WTC11 (cell line): Measurements from ENCODE around the gene CAB39L. TPM values are rescaled to one million over a fixed set of nuclear protein-coding genes. Genes with fewer than 3 reads are reported as not detected.

ENCODE experiments used
- ATAC-seq: fragments of 200-7000 bp; cut with Tn5 transposase; 2 replicates; pipeline ENCODE4 v1.10.0; 2021; ENCODE audit warnings: mild to moderate bottlenecking, moderate library complexity
- CTCF ChIA-PET: fragments of 300-600 bp; sonication (Branson Sonifier 250); formaldehyde crosslinking; loops from one replicate; lab custom pipeline; 2021; ENCODE audit warnings: antibody characterized with exemption; lab: Charles Lee
- POLR2A ChIA-PET: fragments of 350-600 bp; sonication (Branson Sonifier 250); formaldehyde crosslinking; loops from one replicate; lab custom pipeline; 2021; ENCODE audit warnings: antibody characterized with exemption; lab: Charles Lee
- DNase-seq: peaks from one replicate; pipeline ENCODE4 v3.0.0; 2021; ENCODE audit warnings: low spot score
- H3K27ac Mint-ChIP-seq: 2 replicates; pipeline ENCODE4 v1.8.0; 2021; ENCODE audit warnings: mixed read lengths
- H3K27me3 Mint-ChIP-seq: 2 replicates; pipeline ENCODE4 v1.8.0; 2021; ENCODE audit warnings: low read depth, mild to moderate bottlenecking, moderate library complexity, mixed read lengths
- H3K36me3 Mint-ChIP-seq: 2 replicates; pipeline ENCODE4 v1.8.0; 2021; ENCODE audit warnings: mixed read lengths
- H3K4me1 Mint-ChIP-seq: 2 replicates; pipeline ENCODE4 v1.8.0; 2022; ENCODE audit warnings: mixed read lengths
- H3K4me3 Mint-ChIP-seq: 2 replicates; pipeline ENCODE4 v1.8.0; 2021; ENCODE audit warnings: mild to moderate bottlenecking, moderate library complexity, mixed read lengths
- H3K9me3 Mint-ChIP-seq: 2 replicates; pipeline ENCODE4 v1.8.0; 2021; ENCODE audit warnings: mixed read lengths
- CREM ChIP-seq: sonication (generic); formaldehyde crosslinking; IDR thresholded peaks from 2 replicates; pipeline ENCODE4 v1.8.1; 2022; ENCODE audit warnings: mild to moderate bottlenecking, missing genetic modification reagents, moderate library complexity
- ESRRA ChIP-seq: sonication (generic); formaldehyde crosslinking; IDR thresholded peaks from 2 replicates; pipeline ENCODE4 v1.8.1; 2022; ENCODE audit warnings: mild to moderate bottlenecking, missing genetic modification reagents, borderline replicate concordance
- MXD4 ChIP-seq: fragments of 250-450 bp; sonication (Bioruptor Pico); IDR thresholded peaks from 2 replicates; pipeline ENCODE4 v1.8.0; 2021; ENCODE audit warnings: mild to moderate bottlenecking, moderate library complexity, borderline replicate concordance
- NR3C1 ChIP-seq: sonication (generic); formaldehyde crosslinking; conservative IDR thresholded peaks from 2 replicates; pipeline ENCODE4 v1.8.1; 2023; ENCODE audit warnings: low read depth, mild to moderate bottlenecking, missing genetic modification reagents
- OVOL2 ChIP-seq: fragments of 250-450 bp; sonication (Bioruptor Pico); IDR thresholded peaks from 2 replicates; pipeline ENCODE4 v1.9.0; 2021; ENCODE audit warnings: mild to moderate bottlenecking, borderline replicate concordance
- RELA ChIP-seq: sonication (generic); formaldehyde crosslinking; IDR thresholded peaks from 2 replicates; pipeline ENCODE4 v1.8.1; 2022; ENCODE audit warnings: missing genetic modification reagents, mild to moderate bottlenecking, borderline replicate concordance
- RORB ChIP-seq: fragments of 250-450 bp; sonication (Bioruptor Pico); IDR thresholded peaks from 2 replicates; pipeline ENCODE4 v1.9.0; 2021; ENCODE audit warnings: mild to moderate bottlenecking
- SP1 ChIP-seq: sonication (generic); formaldehyde crosslinking; conservative IDR thresholded peaks from 2 replicates; pipeline ENCODE4 v1.8.1; 2022; ENCODE audit warnings: missing genetic modification reagents
- TCF7 ChIP-seq: sonication (generic); formaldehyde crosslinking; IDR thresholded peaks from 2 replicates; pipeline ENCODE4 v1.8.0; 2022; ENCODE audit warnings: mild to moderate bottlenecking, low read depth, missing genetic modification reagents, moderate library complexity
- ZNF121 ChIP-seq: sonication (generic); formaldehyde crosslinking; IDR thresholded peaks from 2 replicates; pipeline ENCODE4 v1.8.0; 2023; ENCODE audit warnings: missing genetic modification reagents
- ZNF263 ChIP-seq: sonication (generic); formaldehyde crosslinking; IDR thresholded peaks from 2 replicates; pipeline ENCODE4 v1.8.1; 2022; ENCODE audit warnings: low read depth, mild to moderate bottlenecking, moderate library complexity, missing genetic modification reagents
- total RNA-seq: library from RNA; stranded (reverse); gene quantifications from 3 replicates; pipeline ENCODE4 v1.2.3, GENCODE V29; 2021
- TF ChIP-seq, protein P1 (sequence below): sonication (generic); formaldehyde crosslinking; IDR thresholded peaks from 2 replicates; pipeline ENCODE4 v1.8.1; 2023; ENCODE audit warnings: mild to moderate bottlenecking, missing genetic modification reagents
- TF ChIP-seq, protein P2 (sequence below): sonication (generic); formaldehyde crosslinking; IDR thresholded peaks from 2 replicates; pipeline ENCODE4 v1.8.0; 2023; ENCODE audit warnings: mild to moderate bottlenecking, missing genetic modification reagents
- TF ChIP-seq, protein P3 (sequence below): sonication (generic); formaldehyde crosslinking; IDR thresholded peaks from 2 replicates; pipeline ENCODE4 v1.8.1; 2022; ENCODE audit warnings: mild to moderate bottlenecking, moderate library complexity, missing genetic modification reagents
- TF ChIP-seq, protein P4 (sequence below): sonication (generic); formaldehyde crosslinking; IDR thresholded peaks from 2 replicates; pipeline ENCODE4 v1.8.0; 2022; ENCODE audit warnings: missing genetic modification reagents
- TF ChIP-seq, protein P5 (sequence below): sonication (generic); formaldehyde crosslinking; conservative IDR thresholded peaks from 2 replicates; pipeline ENCODE4 v1.8.1; 2023; ENCODE audit warnings: mild to moderate bottlenecking, low read depth, missing genetic modification reagents, moderate library complexity
- TF ChIP-seq, protein P6 (sequence below): fragments of 250-450 bp; sonication (Bioruptor Pico); IDR thresholded peaks from 2 replicates; pipeline ENCODE4 v1.8.0; 2021; ENCODE audit warnings: mild to moderate bottlenecking
- TF ChIP-seq, protein P7 (sequence below): sonication (generic); formaldehyde crosslinking; IDR thresholded peaks from 2 replicates; pipeline ENCODE4 v1.8.1; 2023; ENCODE audit warnings: mild to moderate bottlenecking, missing genetic modification reagents, moderate library complexity
- TF ChIP-seq, protein P8 (sequence below): sonication (generic); formaldehyde crosslinking; IDR thresholded peaks from 2 replicates; pipeline ENCODE4 v1.8.1; 2022; ENCODE audit warnings: missing genetic modification reagents, borderline replicate concordance

The CAB39L gene
- total RNA-seq, 1 experiment from 2014 or later = 3.3 TPM

DNA sequence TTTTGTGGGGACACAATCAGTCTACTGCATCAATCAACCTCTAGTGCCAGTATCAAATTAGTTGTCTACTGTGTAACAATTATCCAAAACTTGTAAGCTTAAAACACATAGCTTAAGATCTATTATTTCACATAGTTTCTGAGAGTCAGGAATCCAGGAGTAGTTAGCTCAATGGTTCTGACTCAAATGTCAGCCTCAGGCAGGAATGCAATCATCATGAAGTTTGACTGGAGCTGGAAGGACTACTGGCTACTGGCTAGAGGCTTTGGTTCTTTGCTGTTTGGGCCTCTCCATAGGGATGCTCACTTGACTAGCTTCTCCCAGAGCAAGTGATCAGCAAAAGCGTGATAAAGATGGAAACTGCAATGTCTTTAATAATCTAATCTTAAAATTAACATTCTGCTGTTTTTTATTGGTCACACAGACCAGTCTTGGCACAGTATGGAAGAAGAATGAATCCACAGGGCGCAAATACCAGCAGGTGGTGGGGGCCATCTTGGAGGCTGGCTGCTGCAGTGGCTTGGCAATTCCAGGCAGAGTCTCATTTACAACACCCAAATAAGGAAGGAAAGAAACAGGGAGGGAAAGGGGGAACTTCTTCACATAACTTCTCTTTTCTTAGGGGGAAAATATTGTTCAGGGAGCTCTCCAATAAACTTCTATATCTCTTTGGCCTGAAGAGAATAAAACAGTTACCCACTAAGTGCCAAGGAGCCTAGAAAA is 15.7 kb downstream of the CAB39L start:
- ChIA-PET POLR2A (no interaction called here), CTCF (interaction anchor here (0.6 to 1.4 kb wide), 2 partner anchors 16 to 84 kb away, joined by 3 to 4 read pairs; partner anchors contain the start of genes CAB39L and SETDB2)
- DNase-seq (no peak), ATAC-seq (no peak)
- Mint-ChIP-seq H3K4me1 (peaks cover 5% of the 10 kb centered on the region; the same call in 1 of the 2 replicates), H3K27me3 (no peaks in the 10 kb centered on the region), H3K36me3 (no peaks in the 10 kb centered on the region), H3K9me3 (no peaks in the 10 kb centered on the region), H3K27ac (no peak overlapping the region), H3K4me3 (no peak overlapping the region)
- TF ChIP-seq, protein P1, sequence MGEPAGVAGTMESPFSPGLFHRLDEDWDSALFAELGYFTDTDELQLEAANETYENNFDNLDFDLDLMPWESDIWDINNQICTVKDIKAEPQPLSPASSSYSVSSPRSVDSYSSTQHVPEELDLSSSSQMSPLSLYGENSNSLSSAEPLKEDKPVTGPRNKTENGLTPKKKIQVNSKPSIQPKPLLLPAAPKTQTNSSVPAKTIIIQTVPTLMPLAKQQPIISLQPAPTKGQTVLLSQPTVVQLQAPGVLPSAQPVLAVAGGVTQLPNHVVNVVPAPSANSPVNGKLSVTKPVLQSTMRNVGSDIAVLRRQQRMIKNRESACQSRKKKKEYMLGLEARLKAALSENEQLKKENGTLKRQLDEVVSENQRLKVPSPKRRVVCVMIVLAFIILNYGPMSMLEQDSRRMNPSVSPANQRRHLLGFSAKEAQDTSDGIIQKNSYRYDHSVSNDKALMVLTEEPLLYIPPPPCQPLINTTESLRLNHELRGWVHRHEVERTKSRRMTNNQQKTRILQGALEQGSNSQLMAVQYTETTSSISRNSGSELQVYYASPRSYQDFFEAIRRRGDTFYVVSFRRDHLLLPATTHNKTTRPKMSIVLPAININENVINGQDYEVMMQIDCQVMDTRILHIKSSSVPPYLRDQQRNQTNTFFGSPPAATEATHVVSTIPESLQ (CRISPR knock-in tag) = no peak
- TF ChIP-seq TCF7 (no peak), NR3C1 (CRISPR knock-in tag) (no peak), CREM (CRISPR knock-in tag) (no peak), ZNF121 (CRISPR knock-in tag) (no peak), SP1 (CRISPR knock-in tag) (no peak), ESRRA (CRISPR knock-in tag) (no peak), RORB (CRISPR knock-in tag) (no peak), RELA (CRISPR knock-in tag) (no peak), OVOL2 (CRISPR knock-in tag) (no peak), ZNF263 (CRISPR knock-in tag) (no peak), MXD4 (CRISPR knock-in tag) (no peak)
- TF ChIP-seq, protein P2, sequence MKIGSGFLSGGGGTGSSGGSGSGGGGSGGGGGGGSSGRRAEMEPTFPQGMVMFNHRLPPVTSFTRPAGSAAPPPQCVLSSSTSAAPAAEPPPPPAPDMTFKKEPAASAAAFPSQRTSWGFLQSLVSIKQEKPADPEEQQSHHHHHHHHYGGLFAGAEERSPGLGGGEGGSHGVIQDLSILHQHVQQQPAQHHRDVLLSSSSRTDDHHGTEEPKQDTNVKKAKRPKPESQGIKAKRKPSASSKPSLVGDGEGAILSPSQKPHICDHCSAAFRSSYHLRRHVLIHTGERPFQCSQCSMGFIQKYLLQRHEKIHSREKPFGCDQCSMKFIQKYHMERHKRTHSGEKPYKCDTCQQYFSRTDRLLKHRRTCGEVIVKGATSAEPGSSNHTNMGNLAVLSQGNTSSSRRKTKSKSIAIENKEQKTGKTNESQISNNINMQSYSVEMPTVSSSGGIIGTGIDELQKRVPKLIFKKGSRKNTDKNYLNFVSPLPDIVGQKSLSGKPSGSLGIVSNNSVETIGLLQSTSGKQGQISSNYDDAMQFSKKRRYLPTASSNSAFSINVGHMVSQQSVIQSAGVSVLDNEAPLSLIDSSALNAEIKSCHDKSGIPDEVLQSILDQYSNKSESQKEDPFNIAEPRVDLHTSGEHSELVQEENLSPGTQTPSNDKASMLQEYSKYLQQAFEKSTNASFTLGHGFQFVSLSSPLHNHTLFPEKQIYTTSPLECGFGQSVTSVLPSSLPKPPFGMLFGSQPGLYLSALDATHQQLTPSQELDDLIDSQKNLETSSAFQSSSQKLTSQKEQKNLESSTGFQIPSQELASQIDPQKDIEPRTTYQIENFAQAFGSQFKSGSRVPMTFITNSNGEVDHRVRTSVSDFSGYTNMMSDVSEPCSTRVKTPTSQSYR = no peak
- TF ChIP-seq, protein P3, sequence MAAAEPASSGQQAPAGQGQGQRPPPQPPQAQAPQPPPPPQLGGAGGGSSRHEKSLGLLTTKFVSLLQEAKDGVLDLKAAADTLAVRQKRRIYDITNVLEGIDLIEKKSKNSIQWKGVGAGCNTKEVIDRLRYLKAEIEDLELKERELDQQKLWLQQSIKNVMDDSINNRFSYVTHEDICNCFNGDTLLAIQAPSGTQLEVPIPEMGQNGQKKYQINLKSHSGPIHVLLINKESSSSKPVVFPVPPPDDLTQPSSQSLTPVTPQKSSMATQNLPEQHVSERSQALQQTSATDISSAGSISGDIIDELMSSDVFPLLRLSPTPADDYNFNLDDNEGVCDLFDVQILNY = no peak
- TF ChIP-seq, protein P4, sequence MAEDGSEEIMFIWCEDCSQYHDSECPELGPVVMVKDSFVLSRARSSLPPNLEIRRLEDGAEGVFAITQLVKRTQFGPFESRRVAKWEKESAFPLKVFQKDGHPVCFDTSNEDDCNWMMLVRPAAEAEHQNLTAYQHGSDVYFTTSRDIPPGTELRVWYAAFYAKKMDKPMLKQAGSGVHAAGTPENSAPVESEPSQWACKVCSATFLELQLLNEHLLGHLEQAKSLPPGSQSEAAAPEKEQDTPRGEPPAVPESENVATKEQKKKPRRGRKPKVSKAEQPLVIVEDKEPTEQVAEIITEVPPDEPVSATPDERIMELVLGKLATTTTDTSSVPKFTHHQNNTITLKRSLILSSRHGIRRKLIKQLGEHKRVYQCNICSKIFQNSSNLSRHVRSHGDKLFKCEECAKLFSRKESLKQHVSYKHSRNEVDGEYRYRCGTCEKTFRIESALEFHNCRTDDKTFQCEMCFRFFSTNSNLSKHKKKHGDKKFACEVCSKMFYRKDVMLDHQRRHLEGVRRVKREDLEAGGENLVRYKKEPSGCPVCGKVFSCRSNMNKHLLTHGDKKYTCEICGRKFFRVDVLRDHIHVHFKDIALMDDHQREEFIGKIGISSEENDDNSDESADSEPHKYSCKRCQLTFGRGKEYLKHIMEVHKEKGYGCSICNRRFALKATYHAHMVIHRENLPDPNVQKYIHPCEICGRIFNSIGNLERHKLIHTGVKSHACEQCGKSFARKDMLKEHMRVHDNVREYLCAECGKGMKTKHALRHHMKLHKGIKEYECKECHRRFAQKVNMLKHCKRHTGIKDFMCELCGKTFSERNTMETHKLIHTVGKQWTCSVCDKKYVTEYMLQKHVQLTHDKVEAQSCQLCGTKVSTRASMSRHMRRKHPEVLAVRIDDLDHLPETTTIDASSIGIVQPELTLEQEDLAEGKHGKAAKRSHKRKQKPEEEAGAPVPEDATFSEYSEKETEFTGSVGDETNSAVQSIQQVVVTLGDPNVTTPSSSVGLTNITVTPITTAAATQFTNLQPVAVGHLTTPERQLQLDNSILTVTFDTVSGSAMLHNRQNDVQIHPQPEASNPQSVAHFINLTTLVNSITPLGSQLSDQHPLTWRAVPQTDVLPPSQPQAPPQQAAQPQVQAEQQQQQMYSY (CRISPR knock-in tag) = no peak
- TF ChIP-seq, protein P5, sequence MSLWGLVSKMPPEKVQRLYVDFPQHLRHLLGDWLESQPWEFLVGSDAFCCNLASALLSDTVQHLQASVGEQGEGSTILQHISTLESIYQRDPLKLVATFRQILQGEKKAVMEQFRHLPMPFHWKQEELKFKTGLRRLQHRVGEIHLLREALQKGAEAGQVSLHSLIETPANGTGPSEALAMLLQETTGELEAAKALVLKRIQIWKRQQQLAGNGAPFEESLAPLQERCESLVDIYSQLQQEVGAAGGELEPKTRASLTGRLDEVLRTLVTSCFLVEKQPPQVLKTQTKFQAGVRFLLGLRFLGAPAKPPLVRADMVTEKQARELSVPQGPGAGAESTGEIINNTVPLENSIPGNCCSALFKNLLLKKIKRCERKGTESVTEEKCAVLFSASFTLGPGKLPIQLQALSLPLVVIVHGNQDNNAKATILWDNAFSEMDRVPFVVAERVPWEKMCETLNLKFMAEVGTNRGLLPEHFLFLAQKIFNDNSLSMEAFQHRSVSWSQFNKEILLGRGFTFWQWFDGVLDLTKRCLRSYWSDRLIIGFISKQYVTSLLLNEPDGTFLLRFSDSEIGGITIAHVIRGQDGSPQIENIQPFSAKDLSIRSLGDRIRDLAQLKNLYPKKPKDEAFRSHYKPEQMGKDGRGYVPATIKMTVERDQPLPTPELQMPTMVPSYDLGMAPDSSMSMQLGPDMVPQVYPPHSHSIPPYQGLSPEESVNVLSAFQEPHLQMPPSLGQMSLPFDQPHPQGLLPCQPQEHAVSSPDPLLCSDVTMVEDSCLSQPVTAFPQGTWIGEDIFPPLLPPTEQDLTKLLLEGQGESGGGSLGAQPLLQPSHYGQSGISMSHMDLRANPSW (CRISPR knock-in tag) = no peak
- TF ChIP-seq, protein P6, sequence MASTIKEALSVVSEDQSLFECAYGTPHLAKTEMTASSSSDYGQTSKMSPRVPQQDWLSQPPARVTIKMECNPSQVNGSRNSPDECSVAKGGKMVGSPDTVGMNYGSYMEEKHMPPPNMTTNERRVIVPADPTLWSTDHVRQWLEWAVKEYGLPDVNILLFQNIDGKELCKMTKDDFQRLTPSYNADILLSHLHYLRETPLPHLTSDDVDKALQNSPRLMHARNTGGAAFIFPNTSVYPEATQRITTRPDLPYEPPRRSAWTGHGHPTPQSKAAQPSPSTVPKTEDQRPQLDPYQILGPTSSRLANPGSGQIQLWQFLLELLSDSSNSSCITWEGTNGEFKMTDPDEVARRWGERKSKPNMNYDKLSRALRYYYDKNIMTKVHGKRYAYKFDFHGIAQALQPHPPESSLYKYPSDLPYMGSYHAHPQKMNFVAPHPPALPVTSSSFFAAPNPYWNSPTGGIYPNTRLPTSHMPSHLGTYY (CRISPR knock-in tag) = no peak
- TF ChIP-seq, protein P7, sequence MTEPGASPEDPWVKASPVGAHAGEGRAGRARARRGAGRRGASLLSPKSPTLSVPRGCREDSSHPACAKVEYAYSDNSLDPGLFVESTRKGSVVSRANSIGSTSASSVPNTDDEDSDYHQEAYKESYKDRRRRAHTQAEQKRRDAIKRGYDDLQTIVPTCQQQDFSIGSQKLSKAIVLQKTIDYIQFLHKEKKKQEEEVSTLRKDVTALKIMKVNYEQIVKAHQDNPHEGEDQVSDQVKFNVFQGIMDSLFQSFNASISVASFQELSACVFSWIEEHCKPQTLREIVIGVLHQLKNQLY (CRISPR knock-in tag) = no peak
- TF ChIP-seq, protein P8, sequence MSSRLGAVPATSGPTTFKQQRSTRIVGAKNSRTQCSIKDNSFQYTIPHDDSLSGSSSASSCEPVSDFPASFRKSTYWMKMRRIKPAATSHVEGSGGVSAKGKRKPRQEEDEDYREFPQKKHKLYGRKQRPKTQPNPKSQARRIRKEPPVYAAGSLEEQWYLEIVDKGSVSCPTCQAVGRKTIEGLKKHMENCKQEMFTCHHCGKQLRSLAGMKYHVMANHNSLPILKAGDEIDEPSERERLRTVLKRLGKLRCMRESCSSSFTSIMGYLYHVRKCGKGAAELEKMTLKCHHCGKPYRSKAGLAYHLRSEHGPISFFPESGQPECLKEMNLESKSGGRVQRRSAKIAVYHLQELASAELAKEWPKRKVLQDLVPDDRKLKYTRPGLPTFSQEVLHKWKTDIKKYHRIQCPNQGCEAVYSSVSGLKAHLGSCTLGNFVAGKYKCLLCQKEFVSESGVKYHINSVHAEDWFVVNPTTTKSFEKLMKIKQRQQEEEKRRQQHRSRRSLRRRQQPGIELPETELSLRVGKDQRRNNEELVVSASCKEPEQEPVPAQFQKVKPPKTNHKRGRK (CRISPR knock-in tag) = no peak
